ENCODE data around the gene SCART1.
"Not testable (repeated sequence)": the region's sequence is repeated elsewhere in the genome, so short reads cannot be mapped to it uniquely, and the experiment has no call there.

Gene SCART1

GRCh38 chr10:133456041-133456951 is 2.6 kb downstream of the SCART1 start:
- DNase-seq: no peak

DNA sequence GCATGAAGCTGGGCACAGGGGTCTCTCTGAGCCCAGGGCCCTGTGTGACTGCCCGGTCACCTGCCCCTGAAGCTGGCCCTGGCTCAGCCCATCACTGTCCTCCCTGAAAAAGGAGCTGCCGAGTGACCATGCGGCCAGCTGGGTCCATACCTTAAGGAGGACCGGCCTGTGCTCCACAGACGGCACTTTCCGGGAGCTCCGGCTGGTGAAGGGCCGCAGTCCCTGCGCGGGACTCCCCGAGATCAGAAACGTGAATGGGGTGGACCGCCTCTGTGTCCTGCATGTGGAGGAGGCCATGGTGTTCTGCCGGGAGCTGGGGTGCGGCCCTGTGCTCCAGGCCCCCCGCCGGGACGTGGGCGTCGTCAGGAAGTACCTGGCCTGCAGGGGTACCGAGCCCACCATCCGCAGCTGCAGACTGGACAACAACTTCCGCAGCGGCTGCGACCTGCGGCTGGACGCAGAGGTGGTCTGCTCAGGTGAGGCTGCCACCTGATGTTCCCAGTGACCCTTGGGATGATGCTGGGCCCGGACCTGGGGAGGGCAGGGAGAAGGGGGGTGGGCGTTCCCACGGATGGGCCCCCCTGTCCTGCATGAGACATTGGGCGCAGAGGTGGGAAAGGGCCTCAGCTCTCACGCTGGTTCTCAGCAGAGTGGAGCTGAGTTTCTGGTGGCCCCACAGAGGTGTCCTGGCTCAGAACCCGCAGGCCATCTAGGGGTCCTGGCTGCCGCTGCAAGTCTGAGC is 3.5 kb downstream of the SCART1 start:
- no peak for DNase-seq

- no peak for DNase-seq
Measured at GRCh38 chr10:133458021-133458709, 4.4 kb downstream of the SCART1 start.

DNA sequence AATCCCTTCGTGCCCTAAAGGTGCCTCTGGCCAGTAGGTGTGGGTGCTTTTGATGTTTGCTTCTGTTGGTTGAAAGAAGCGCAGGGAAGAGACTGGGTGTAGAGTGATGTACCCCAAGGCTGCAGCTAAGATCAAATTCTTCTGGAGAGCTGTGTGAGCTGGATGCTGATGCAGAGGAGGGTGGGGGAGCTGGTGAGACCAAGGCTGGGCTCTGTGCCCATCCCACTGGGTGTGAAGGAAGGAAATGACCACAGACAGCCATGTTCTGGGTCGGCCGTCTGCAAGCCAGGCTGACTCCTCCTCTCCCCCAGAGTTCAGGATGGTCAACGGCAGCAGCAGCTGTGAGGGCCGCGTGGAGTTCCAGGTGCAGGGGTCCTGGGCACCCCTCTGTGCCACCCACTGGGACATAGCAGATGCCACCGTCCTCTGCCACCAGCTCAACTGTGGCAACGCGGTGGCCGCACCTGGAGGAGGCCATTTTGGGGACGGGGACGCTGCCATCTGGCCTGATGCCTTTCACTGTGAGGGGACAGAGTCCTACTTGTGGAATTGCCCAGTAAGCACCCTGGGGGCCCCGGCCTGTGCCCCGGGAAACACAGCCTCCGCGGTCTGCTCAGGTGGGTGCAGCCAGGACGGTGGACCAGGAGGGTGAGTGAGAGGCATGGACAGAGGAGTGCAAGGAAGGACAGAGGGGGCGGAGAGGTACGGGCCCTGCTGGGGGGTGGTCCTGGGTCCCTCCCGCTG is 5.1 kb downstream of the SCART1 start:
- no peak for DNase-seq

- no peak for DNase-seq
Measured at GRCh38 chr10:133459454-133460207, 5.9 kb downstream of the SCART1 start.

DNA sequence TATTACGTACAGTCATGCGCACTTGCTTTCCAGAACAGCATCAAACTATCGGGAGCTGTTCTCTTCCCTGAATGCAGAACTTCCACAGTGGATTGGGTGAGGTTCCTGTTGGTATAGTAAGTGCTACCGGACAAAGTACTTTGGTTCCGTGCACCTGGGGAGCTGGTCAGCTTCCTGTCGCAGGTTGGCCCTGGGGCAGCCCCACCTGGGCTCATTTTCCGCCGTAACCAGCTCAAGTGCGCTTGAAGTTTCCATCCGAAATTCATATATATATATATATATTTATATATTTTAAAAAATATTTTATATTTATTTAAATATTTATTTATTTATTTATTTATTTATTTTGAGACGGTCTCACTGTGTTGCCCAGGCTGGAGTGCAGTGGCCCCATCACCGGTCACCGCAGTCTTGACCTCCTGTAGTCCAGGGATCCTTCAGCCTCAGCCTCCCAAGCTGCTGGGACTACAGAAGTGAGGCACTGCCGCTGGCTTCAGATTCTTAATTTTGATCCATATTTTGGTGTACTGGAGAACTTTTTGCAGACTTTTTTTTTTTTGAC is 6.5 kb downstream of the SCART1 start:
- no peak for DNase-seq

DNA sequence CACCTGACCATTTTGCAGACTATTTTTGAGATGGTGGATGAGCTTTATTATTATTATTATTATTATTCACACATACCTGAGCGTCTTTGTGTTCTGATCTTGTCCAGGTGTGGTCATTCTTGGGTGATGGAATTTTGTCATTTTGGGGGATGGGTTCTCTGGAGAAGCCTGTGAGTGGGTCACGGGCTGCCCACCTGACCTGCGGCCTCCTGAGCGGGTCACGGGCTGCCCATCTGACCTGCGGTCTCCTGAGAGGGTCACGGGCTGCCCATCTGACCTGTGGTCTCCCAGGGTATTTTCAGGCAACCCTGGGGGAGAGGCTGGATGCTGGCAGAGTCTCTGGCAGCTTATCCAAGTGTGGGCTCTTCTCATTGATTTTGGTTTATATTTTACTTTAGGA is 7.3 kb downstream of the SCART1 start:
- DNase-seq: no peak

- peak; percentile 65 to 88 for DNase-seq
Measured at GRCh38 chr10:133461841-133462240, 8.1 kb downstream of the SCART1 start.

GRCh38 chr10:133462512-133463305 is 9.0 kb downstream of the SCART1 start:
- no peak for DNase-seq

DNA sequence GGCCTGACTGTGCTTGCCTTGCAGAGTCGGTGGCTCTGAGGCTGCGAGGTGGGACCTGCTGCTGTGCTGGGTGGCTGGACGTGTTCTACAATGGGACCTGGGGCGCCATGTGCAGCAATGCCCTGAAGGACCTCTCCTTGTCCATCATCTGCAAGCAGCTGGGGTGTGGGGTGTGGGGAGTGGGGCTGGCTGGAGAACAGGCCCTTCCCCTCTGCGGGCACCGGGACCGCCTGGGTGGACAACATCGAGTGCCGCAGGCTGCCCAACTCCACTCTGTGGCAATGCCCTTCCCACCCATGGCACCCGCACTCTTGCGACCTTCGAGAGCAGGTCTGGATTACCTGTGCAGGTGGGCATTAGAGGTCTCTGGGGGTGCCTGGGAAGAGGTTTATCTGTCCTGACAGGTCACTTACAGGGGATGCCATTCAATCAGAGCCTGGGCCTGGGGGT is 10.9 kb downstream of the SCART1 start:
- no peak for DNase-seq

DNA sequence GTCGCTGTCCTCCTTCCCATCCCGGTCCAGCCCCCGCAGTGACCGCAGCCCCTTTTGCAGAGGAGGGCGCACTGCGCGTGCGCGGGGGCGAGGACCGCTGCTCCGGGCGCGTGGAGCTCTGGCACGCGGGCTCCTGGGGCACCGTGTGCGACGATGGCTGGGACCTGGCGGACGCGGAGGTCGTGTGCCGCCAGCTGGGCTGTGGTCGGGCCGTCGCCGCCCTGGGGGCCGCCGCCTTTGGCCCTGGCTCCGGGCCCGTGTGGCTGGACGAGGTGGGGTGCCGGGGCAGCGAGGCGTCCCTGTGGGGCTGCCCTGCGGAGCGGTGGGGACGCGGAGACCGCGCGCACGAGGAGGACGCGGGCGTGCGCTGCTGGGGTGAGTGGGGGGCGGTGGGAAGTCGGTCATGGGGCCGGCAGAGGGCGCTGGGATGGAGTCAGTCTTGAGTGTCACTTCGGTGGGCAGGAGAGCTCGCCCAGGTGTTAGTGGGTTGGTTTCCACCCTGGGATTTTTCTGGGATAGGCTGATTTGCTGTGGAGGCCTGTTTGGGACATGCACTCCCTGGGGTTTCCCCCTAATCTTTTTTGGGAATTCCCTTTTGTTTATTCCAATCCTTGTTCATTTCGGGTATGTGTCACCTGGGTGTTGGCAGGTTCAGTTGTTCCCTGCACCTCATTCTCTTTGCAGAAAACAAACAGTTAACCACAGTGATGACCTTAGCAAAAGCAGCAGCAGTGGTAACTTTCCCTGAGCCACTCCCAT is 11.6 kb downstream of the SCART1 start:
- DNase-seq: no peak

GRCh38 chr10:133465950-133466474 is 12.3 kb downstream of the SCART1 start:
- DNase-seq: no peak

DNA sequence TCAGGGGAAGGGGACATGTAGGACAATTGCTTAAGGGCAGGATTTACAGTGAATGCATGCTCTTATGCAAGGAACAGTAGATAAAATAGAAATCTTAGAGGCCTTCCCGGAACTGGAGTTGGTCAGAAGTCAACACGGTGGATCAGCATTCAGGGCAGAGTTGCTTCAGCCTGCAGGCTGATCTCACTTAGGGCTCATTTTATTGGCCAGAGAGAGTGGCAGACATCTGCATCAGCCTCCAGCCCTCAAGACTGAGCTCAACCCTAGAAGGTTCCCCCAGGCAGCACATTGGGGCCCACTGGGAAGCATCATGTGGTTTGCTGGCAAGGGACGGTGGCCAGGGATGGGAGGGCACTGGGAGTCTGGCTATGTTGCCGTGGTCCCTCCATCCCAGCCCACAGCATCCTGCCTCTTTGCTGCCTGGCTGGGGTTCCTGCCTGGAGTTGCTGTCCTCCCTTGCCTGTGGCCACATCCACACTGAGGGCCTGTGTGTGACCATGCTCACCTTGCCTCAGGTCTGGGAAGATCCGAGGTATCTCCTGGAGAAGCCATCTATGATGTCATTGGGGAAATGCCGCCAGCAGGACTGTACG is 13.0 kb downstream of the SCART1 start:
- DNase-seq: no peak

DNA sequence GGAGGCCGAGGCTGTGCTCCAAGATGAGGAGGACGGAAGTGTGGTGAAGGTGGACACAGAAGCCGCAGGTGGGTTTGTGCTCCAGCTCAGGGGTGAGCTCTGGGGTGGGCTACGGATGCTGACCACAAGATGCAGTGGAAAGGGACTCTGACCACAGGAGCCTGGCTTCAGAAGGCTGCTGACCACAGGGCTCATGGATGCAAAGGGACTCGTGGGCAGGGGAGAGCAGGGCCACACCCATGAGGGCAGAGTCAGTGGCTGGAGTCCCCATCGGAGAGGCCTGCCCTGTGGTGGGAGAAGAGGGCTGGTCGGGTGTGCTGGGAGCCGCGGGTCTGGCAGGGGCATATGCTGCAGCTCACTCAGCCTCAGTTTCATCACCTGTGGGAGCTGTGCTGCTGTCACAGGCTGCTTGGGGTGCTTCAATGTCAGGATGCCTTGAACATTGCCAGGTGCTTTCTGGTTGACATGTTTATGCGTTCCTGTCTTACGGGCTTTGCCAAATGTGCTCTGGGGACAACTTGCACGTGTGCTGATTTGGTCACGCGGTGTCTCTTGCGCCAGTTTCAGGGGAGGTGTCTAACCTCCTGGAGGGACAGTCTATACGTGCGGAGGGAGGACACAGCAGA is 13.7 kb downstream of the SCART1 start:
- DNase-seq: no peak

DNA sequence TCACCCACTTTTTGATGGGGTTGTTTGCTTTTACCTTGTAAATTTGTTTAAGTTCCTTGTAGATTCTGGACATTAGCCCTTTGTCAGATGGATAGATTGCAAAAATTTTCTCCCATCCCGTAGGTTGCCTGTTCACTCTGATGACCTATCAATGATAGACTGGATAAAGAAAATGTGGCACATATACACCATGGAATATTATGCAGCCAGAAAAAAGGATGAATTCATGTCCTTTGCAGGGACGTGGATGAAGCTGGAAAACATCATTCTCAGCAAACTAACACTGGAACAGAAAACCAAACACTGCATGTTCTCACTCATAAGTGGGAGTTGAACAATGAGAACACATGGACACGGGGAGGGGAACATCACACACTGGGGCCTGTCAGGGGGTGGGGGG is 15.5 kb downstream of the SCART1 start:
- not testable (repeated sequence) for DNase-seq

GRCh38 chr10:133471300-133472109 is 17.8 kb downstream of the SCART1 start:
- DNase-seq: no peak

GRCh38 chr10:133473270-133473669 is 19.5 kb downstream of the SCART1 start:
- no peak for DNase-seq

- no peak for DNase-seq
Measured at GRCh38 chr10:133474027-133474426, 20.3 kb downstream of the SCART1 start.
